ENCODE data around the gene TECTA.
"Not testable (repeated sequence)": the region's sequence is repeated elsewhere in the genome, so short reads cannot be mapped to it uniquely, and the experiment has no call there.

The TECTA gene

GRCh38 chr11:121231576-121232278 lies 130.7 kb downstream of the TECTA start:
- TF ChIP-seq CTCF (IDR thresholded peaks at IDR 0.05; ENCODE audit: extremely low read depth, missing control alignments) = no peak
- no peak for DNase-seq (ENCODE audit: low spot score)

DNA sequence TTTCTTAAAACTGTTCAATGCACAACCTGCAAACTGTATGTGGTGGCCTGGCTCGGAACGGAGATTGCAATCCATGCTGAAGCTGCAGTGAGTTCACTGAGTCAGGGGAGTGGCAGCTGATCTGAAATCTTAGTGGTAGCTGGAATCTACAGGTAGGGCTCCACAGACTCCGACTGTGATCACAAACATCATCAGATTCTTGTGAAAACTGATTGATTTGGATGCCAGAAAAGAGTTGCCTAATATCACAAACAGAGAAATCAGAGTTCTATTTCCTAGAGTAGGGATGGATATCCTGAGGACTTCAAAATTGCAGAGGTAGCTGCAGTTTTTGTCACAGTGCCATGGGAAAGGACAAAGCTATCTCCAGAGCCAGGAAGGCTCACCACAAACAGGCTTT lies 134.0 kb downstream of the TECTA start:
- no peak for TF ChIP-seq CTCF (IDR thresholded peaks at IDR 0.05; ENCODE audit: extremely low read depth, missing control alignments)
- no peak for DNase-seq (ENCODE audit: low spot score)

- peak; percentile 56 for DNase-seq (ENCODE audit: low spot score)
- no peak for TF ChIP-seq CTCF (IDR thresholded peaks at IDR 0.05; ENCODE audit: extremely low read depth, missing control alignments)
Measured at GRCh38 chr11:121236115-121237001, 135.3 kb downstream of the TECTA start.

DNA sequence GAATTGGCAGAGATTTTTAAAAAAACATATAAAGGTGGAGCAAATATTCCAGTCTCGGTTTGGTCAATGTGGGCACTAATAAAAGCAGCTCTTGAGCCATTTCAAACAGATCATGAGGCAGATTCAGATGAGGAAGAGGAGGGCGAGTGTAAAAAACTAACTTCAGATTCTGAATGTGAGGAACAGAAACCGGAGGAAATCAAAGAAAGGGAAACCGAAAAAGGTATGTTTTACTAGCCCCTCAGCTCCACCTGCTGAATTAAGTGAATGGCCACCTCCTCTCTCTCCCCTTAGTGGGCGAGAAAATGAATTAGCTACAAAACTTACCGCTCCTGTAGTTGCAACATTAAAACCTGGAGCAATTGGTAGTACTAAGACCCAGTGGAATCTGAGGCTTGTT lies 136.2 kb downstream of the TECTA start:
- DNase-seq (ENCODE audit: low spot score) = peak; percentile 53

DNA sequence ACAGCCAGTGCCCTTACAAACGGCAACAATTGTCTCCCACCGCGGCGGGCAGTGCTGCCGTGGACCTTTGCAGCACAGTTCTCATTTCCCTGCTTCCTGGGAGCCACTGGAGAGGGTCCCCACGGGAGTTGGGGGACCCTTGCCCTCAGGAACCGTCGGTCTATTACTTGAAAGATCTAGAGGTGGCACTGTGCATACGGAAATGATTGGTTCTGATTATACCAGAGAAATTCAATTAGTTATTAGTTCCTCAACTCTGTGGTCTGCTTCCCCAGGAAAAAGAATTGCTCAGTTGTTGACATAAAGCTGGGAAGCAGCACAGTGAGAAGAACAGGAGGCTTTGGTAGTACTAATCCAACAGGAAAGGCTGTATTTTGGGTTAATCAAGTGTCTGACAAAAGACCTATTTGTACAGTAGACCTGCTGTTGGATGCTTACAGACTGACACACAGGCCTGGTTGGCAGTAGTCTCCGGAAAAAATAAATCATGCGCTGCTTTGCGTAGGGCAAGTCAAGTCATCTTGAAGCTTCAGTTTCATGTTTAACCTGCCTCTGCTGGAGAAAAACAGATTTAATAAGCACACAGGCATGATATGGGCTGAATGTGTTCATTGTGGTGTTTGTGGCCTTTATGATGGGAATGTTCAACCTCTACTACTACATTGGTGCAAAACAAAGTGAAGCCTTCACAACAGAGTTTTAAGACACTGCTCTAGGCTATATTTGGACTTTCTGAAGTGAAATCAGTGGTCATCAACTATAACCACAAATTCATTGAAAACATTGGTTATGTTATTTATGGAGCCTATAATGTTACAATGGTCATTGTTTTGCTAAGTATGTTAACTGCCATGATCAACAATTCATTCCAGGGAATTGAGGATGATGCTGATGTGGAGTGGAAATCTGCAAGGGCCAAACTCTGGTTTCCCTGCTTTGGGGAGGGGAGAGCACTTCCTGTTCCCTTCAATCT lies 136.9 kb downstream of the TECTA start:
- no peak for TF ChIP-seq CTCF (IDR thresholded peaks at IDR 0.05; ENCODE audit: extremely low read depth, missing control alignments)

GRCh38 chr11:121238956-121239355 lies 137.9 kb downstream of the TECTA start:
- DNase-seq (ENCODE audit: low spot score) = no peak
- TF ChIP-seq CTCF (IDR thresholded peaks at IDR 0.05; ENCODE audit: extremely low read depth, missing control alignments) = no peak

More for the DNA sequence above, 136.9 kb downstream of the TECTA start:
- DNase-seq (ENCODE audit: low spot score) = peak; percentile 34

- not testable (repeated sequence) for DNase-seq (ENCODE audit: low spot score)
Measured at GRCh38 chr11:121240001-121240400, 139.0 kb downstream of the TECTA start.

All from GM20000 (cell line).